H1 (cell line): ENCODE measurements around the gene COL5A1.

Source experiments
- ATF2 ChIP-seq: IDR thresholded peaks from 2 replicates; pipeline ENCODE4 v1.6.1; 2012; ENCODE audit warnings: low read length, inconsistent platforms
- ATF3 ChIP-seq: IDR thresholded peaks from 2 replicates; pipeline ENCODE4 v1.6.1; 2011; ENCODE audit warnings: low read depth, mild to moderate bottlenecking, low read length; ENCODE audit not compliant: insufficient read depth
- CEBPB ChIP-seq: IDR thresholded peaks from 2 replicates; pipeline ENCODE4 v1.6.1; 2012; ENCODE audit warnings: low read depth, low read length
- CTCF ChIP-seq, 3 experiments: IDR thresholded peaks; 1 replicate in 2 of 3; 2 replicates in 1 of 3; pipeline versions ENCODE4 v1.5.1 to v1.6.1; 2011; ENCODE audit warnings: low read length in 3 of 3, mild to moderate bottlenecking in 3 of 3, inconsistent platforms in 2 of 3, low read depth in 1 of 3, moderate library complexity in 1 of 3; ENCODE audit not compliant: insufficient read depth in 1 of 3; ENCODE audit errors: control extremely low read depth in 1 of 3
- POLR2A ChIP-seq, 2 experiments: IDR thresholded peaks; 1 replicate in 1 of 2; 2 replicates in 1 of 2; pipeline ENCODE4 v1.6.1; 2011; ENCODE audit warnings: low read depth in 2 of 2, low read length in 2 of 2, mild to moderate bottlenecking in 2 of 2; ENCODE audit errors: control extremely low read depth in 1 of 2
- SP4 ChIP-seq: IDR thresholded peaks from 2 replicates; pipeline ENCODE4 v1.6.1; 2012; ENCODE audit warnings: low read length, inconsistent platforms
- SRF ChIP-seq: IDR thresholded peaks from 2 replicates; pipeline ENCODE4 v1.6.1; 2011; ENCODE audit warnings: mild to moderate bottlenecking, low read depth, low read length, moderate library complexity
- TEAD4 ChIP-seq: IDR thresholded peaks from 2 replicates; pipeline ENCODE4 v1.6.1; 2012; ENCODE audit warnings: low read depth, low read length, inconsistent platforms, mixed read lengths

GRCh38 chr9:134663084-134663483, 21.5 kb downstream of the COL5A1 start:
- no peak for TF ChIP-seq SRF
- TF ChIP-seq ATF2, result no peak
- TF ChIP-seq CEBPB, result no peak
- TF ChIP-seq POLR2A (IDR thresholded peaks at IDR 0.05; ENCODE audit: control extremely low read depth in 1 of 2, low read depth in 2 of 2, low read length in 2 of 2), result no peak
- no peak for TF ChIP-seq ATF3
- TF ChIP-seq CTCF (IDR thresholded peaks at IDR 0.05; ENCODE audit: control extremely low read depth in 1 of 3, insufficient read depth in 1 of 3, low read depth in 1 of 3, low read length in 3 of 3), result no peak
- no peak for TF ChIP-seq TEAD4
- no peak for TF ChIP-seq SP4
